Measurements from ENCODE around the gene FBXO22.
"Not testable (repeated sequence)": the region's sequence is repeated elsewhere in the genome, so short reads cannot be mapped to it uniquely, and the experiment has no call there.

Gene FBXO22

DNA sequence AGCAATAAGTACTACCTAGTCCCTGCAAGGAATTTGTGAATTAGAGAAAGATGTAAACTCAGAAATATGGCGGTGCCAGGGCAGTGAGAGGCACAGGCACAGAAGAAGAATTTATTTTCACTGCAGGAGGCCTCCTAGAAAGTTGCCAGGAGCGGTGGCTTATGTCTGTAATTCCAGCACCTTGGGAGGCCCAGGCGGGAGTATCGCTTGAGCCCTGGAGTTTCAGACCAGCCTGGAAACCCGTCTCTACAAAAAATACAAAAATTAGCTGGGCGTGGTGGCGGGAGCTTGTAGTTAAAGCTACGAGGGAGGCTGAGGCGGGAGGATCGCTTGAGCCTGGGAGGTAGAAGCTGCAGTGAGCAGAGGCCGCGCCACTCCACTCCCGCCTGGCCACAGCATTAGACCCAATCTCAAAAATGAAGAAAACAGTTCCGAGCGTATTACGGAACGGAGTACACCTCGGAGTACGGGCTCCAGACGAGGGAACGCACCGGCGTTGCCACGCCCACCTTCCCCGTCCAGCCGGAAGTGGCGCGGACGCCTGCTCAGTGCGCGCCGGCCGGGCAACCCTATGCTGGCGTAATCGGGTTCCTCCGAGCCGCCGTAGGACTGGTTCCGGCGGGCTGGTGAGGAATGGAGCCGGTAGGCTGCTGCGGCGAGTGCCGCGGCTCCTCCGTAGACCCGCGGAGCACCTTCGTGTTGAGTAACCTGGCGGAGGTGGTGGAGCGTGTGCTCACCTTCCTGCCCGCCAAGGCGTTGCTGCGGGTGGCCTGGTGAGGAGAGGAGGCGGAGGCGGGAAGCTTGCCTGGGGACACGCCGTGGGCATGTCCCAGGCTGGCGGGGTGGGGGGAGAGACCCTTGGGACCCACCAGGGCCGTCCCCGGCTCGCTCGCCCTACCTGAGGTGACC is at the start of gene FBXO22:
FBXO22 (plus strand) TSS at position 548 of the 909 bp plus-strand sequence; CDS start at position 634, 86 bp downstream.
- peak; percentile 83 for DNase-seq

DNA sequence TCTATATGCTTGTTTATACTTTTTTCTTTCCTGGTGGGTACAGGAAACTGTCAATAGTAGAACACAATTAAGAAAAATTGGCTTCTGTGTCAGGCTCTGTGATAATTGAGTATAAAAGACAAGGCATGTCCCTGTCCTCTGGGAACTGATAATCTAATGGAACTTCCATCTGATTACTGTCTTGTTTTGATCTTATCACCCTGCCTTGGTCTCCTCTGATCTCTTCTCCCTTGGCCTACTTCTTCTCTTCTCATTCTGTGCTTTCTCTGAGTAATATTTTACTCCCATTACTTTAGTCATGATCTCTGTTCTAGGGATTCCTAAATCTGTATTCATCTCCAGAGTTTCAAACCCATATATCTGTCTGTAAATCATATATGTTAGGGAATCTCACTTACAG is 45.8 kb upstream of the FBXO22 start:
- DNase-seq: no peak

DNA sequence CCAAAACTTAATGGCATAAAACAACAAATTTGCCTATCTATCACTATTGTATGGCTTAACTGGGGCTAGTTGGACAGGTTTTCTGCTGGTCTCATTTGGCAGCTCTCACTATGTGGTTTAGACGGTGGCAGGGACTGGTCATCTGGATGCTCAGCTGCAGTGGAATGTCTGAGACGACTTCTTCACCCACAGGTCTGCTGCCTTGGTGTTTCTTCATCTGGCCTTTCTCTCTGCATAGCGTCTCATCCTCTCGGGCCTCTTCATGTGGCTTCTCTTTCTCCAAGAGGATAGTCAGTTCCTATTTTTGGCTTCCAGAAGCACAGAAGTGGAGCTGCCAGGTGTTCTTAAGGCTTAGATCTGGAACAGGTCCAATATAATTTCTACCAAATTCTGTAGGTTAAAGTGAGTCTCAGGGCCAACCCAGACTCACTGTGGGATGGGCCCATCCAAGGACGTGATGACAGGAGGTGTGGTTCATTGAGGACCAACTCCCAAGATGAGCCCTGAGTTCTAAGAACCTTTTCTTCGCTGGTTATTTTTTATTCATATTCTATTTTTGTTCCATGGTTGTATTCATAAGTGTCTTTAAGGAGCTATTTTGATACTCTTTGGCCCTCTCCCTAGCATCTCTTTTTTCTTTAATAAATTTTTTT is 41.8 kb upstream of the FBXO22 start:
- no peak for DNase-seq

DNA sequence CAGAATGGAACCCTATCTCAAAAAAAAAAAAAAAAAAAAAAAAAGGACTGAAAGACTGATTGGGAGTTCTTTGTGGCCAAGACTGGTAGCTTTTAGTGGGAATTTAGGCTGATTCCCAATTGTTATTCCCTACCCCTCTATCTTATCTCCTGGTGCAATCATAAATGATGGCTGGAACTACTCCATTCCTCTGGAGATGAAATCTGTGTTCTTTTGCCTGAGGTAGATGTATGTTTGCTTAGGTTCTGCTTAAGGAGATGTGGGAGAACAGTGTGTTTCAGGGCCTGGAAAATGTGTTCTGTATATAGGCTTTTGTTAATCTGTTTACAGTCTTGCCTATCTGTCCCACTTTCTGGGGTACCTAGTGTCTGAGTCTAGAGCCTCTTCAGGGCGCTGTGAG is 40.9 kb upstream of the FBXO22 start:
- DNase-seq: no peak

DNA sequence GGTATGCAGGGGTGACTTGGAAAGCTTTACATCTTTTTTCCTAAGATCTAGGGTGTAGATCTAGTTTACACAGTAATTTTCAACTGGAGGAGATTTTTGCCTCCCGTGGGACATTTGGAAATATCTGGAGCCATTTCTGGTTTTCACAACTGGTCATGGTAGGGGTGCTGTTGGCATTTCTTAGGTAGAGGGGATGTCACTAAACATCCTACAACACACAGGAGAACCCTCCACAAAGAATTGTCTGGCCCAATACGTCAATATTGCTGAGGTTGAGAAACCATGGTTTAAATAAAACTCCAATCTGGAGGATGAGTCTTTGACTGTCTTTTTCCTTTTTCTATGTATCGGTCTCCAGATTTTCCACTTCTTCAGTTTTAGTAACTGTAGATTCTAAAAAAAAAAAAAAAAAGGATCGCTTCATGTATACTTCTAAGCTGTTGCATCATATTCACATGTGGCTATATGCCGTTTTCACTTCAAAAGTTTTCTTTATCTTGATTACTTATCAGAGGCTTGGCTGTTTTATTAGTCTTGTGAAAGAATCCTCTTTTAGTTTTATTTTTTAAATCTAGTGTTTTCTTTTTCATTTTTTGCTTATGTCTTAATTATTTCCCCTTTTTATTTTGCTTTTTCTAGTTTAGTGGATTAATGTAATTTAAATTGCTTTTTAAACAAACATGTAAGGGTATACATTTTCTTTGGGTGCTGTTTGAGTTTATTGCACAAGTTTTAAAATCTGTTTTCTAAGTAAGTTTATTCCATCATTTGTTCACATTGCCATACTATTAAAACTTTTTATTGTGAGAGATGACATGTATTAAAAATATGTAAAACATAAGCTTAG is 39.2 kb upstream of the FBXO22 start:
- no peak for DNase-seq

DNA sequence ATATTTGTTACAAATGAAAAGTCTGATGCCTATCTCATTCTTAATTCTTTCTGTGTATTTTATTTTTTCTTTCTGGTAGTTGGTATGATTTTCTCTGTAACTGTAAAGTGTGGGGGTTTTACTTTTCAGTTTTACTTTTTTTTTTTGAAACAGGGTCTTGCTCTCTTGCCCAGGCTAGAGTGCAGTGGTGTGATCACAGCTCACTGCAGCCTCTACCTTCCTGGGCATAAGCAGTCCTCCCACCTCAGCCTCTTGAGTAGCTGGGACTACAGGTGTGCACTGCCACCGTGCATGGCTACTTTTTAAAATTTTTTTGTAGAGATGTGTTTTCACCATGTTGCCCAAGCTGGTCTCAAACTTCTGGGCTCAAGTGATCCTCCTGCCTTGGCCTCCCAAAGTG is 37.6 kb upstream of the FBXO22 start:
- not testable (repeated sequence) for DNase-seq

DNA sequence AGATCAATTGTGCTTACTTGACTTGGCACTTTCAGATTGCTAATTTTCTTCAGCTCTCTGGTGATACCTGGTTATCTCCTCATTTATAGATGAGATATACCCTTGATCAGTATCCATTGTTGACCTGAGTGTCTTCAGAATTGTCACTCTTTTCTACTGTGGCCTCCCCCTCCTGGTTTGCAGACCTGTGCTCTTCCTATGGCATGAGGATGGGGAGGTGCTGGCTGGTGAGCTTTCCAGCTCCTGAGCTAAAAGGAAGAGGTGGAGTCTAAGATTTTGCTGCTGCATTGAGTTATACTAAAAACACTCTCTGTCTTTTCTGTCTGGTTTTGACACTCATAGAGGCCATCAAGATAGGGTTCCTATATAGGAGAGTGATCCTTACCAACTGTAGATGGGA is 36.8 kb upstream of the FBXO22 start:
- no peak for DNase-seq

DNA sequence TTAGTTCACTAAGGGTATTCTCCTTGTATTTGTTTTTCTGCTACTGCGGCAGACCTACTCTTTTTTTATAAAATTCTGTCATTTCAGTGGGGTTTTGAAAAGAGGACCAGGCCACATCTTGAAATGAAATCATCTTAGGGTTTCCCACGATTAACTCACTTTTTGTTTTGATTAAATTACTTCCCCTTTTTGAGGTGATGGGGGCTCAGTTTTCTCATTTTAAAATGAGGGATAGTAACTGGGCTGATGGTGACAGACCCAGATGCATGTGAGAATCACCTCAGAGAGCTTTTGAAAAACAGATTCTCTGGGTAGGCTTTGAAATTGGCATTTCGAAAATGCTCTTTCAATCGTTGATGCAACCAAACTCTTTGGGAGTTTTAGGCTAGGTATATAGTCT is 36.2 kb upstream of the FBXO22 start:
- DNase-seq: no peak

DNA sequence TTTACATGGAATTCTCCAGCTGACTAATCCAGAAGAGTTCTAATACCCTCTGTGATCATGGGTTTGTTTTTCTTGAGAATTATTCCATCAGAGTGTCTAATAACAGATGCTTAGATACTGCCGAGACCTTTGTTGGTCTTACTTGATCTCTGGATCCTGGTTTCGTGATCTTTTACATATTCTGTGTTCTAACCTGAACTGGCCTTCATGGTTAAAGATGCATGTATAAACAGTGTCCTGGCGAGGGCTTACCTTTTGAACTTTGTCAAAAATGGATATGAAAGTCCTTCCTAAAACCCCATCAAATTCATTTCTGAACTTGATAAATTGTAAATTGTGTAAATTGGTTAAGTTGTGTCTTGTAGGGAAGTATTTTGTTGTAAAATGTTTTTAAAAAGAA is 35.7 kb upstream of the FBXO22 start:
- DNase-seq: no peak

DNA sequence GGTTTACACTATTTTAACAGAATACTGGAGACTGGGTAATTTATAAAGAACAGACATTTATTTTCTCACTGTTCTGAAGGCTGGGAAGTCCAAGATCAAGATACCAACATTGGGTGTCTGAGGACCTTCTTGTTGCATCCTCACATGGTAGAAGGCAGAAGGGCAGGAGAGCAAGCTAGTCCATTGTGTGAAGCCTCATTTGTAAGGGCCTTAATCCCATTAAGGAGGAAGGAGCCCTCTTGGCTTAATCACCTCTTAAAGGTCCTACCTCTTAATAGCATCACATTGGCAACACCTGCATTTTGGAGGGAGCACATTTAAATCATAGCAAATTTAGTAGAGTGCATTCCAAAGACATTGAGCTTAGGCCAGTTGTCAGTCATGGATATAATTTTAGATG is 34.2 kb upstream of the FBXO22 start:
- no peak for DNase-seq

DNA sequence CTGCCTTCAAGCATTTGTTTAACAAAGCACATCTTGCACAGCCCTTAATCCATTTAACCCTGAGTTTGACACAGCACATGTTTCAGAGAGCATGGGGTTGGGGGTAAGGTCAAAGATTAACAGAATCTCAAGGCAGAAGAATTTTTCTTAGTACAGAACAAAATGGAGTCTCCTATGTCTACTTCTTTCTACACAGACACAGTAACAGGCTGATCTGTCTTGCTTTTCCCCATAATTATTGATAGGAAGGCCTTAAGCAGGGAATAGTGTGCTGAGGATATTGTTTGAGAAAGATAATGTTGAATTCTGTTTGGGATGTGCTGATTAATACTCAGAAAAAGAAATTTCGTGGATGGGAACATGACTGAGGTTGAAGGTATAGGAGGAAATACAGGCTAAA is 32.1 kb upstream of the FBXO22 start:
- DNase-seq: not testable (repeated sequence)

DNA sequence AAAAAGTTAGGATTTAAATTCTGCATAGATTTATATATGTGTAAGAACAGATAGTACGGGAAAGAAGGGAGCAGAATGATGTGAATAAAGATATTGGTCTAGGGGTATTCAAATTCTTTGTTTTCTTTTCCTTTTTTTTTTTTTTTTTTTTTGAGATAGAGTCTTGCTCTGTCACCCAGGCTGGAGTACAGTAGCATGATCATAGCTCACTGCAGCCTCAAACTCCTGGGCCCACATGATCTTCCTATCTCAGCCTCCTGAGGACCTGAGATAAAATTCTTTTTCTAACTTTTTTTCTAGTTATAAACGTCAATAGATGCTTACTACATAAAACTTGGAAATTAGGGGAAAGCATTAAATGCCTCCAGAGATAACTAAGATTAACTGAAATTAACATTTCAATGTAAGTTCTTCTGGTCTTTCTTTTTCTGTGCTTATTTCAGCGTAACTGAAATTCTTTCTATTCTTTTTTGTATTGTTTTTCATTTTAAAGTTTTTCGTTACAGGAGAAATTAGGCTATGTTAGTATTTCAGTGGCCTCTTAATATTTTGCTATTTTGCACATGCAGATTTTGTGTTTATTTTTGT is 31.2 kb upstream of the FBXO22 start:
- DNase-seq: no peak

DNA sequence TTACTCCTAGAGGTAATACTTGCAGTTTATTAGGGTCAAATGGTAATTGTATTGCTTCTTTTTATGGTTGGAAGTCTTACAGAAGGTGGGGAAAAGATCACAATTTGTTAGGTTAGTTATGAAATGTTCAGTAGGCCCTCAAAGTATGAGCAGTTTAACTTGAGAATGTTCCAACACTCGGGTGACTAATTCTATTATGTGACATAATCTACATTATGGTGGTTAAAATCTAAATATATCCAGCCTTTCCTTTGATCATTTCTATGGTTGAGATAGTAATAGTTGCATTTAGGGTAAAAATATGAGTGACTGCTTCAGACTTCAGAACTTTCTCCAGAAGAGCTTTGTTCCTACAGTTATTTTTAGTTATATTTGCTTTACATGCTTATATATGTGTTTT is 19.6 kb upstream of the FBXO22 start:
- no peak for DNase-seq

DNA sequence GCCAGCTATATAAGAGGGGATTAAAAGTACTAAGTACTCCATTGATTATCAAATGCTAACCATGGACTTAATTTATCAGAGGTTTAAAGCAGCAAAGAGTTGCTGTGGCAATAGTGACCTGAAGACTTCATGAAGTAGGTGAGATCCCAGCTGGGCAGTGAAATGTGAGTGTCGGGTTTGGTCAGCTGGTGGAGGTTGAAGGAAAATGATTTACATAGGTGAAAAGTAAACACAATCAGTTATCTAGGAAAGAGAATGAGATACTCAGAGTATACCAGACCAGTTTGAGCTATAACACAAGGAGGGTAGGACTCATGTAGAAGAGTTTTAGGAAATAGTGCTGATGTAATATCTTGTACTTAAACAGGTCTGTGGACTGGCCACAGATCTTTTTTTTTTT is 16.5 kb upstream of the FBXO22 start:
- DNase-seq: no peak

DNA sequence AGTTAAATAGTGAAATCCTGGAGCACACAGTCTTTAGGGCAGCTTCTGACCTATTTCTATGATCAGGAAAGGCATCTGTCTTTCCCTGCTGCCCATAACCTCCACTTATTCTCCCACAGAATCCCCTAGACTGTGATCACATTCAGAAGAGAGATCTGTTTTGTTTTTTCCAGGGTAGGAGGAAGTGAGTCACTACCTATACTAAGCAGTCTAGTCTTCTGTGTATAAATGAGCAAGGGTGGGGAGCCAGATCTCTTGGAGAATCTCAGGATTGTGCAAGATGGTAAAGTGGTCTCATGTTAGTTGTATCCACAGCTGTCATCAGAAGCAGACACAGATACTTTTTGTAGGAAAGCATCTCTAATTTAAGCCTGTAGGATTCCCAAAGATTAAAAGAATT is 11.8 kb upstream of the FBXO22 start:
- no peak for DNase-seq

DNA sequence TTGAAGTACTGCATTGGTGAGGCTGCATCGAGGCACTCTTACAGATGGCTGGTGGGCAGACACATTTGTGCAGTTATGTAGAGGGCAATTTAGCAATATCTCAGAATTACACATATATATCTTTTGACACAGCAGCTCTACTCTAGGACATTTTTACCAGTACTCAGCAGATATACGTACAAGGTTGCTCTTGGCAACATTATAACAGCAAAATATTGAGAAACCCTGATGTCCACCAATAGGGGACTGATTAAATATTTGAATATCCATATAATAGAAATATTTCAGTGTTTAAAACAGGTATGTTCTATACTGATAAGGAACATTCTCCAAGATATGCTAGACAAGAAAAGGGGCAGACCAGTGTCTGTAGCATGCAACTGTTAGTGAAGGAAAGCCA is 7.9 kb upstream of the FBXO22 start:
- DNase-seq: no peak

DNA sequence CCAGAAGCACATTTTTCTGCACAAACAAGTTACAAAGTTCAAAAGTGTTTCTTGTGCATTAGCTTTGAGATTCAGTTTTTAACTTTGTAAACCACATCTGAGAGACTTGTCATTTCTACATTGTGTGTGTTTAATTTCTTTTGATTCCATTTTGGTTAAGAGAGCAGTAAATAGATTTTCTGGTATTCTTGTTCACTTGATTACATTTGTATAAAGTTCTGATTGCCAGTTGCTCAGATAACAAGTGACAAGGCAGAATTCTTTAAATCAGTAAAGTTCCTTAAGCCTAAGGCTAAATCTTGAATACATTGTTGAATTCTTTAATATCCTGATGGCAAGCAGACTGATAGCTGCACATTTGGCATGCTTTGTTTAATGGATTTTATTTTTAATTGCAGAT is 3.1 kb upstream of the FBXO22 start:
- DNase-seq: no peak

DNA sequence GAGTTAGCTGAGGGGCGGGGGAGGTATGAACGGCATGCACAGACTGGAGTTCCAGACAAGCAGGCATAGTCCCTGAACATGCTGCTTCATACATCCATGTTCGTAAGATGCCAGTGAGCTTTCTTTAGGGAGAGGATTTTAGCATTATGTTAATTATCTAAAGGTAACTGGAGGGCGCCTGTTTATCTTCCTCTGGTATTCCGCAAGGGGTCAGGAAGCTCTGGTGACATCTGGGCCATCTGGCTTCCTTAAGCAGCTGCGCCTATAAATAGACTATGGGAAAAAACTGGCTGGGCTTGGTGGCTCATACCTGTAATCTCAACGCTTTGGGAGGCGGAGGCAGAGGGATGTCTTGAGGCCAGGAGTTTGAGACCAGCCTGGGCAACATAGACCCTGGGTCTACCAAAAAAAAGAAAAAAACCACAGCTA is 1.5 kb upstream of the FBXO22 start:
- no peak for DNase-seq

DNA sequence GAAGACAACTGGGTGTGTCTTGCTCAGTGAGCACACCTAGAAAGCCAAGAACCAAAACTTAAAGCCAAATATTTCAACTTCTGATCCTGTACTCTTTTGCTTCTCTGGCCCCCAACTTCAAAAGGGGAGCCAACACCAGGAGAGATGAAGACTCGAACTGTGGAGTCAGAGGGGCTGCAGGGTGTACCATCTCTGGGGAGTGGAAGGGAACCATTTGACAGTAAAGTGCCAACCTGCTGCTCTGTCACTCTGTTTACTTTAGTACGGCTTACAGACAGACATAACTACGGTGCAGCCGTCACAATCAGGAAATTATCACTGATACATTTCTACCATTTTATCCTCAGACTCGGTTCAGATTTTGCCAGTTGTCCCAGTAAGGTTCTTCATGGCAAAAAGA is 1.6 kb downstream of the FBXO22 start:
- DNase-seq: no peak

DNA sequence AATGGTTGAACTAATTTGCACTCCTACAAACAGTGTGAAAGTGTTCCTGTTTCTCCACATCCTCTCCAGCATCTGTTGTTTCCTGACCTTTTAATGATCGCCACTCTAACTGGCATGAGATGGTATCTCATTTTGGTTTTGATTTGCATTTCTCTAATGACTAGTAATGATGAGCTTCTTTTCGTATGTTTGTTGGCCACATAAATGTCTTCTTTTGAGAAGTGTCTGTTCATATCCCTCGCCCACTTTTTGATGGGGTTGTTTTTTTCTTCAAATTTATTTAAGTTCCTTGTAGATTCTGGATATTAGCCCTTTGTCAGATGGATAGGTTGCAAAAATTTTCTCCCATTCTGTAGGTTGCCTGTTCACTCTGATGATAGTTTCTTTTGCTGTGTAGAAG is 6.7 kb downstream of the FBXO22 start:
- DNase-seq: not testable (repeated sequence)

DNA sequence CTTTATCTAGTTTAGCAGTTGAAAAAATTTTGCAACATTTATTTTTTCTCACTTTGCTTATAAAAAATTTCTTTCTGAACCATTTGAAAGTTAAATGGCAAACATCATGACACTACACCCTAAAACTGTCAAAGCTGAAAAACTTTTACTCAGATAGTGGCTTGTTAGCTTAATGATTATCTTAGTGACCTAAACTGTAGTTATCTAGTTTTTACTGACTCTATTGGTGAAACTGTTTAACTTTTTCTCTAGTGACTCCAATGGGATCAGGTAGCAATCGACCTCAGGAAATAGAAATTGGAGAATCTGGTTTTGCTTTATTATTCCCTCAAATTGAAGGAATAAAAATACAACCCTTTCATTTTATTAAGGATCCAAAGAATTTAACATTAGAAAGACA is 13.3 kb downstream of the FBXO22 start:
- no peak for DNase-seq

DNA sequence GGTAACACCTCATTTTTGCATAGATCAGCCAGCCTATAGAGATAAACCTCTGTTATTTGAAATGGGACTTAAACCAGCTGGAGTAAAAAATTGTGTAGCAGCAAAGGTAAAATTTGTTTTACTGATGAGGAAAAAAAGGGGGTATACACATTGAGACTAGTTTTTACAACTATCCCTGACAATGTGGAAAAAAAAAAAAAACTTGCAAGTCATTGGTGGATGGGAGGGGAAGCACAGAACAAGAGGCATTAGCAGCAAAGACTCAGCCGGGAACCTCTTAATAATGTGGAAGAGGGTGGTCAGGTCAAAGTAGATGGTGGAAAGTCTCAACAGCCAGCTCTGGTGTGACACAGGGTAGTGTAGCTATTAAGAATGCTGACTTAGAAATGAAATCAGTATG is 14.5 kb downstream of the FBXO22 start:
- DNase-seq: no peak

DNA sequence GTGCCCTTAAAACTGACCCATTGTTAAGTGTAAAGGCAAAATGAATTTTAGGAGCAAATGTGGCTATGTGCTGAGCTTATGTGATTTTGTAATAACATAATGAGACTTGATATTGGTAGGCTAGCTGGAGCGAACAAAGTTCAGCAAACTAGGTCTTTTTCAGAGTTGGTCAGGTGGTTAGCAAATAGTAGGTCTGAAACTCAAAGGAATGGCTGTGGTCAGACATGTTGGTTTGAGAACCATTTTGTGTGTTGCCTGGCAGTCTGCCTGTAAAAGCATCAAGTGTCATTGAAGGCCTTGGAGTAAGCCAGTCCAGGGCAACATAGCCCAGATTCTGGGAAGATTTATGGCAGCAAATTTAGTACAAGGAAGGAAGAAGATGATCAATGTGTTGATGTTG is 16.4 kb downstream of the FBXO22 start:
- DNase-seq: no peak

All from KG1 (cell line).